ENCODE measurements around the gene TXNDC8. TPM values are rescaled to one million over a fixed set of nuclear protein-coding genes. Genes with fewer than 3 reads are reported as not detected.

TXNDC8 gene
- total RNA-seq, 1 experiment from 2014 or later: not detected

GRCh38 chr9:110382731-110383130 is 45.1 kb upstream of the TXNDC8 start:
- peaks cover 4% of the 10 kb centered on the region; the same call in 1 of the 2 replicates for H3K27me3 Mint-ChIP-seq (ENCODE audit: low read depth)
- DNase-seq (ENCODE audit: low spot score) (no peak), ATAC-seq (no peak)
- ChIA-PET POLR2A (no interaction called here), CTCF (no interaction called here)
- no peaks in the 10 kb centered on the region for H3K36me3 Mint-ChIP-seq
- TF ChIP-seq PRRX2 (CRISPR knock-in tag; IDR thresholded peaks at IDR 0.05) (no peak), ZBTB43 (CRISPR knock-in tag; IDR thresholded peaks at IDR 0.05) (no peak), JAZF1 (CRISPR knock-in tag; IDR thresholded peaks at IDR 0.05) (no peak), ZBTB21 (CRISPR knock-in tag; IDR thresholded peaks at IDR 0.05; ENCODE audit: borderline replicate concordance) (no peak), MYBL2 (CRISPR knock-in tag; IDR thresholded peaks at IDR 0.05) (no peak), FOXK1 (CRISPR knock-in tag; IDR thresholded peaks at IDR 0.05) (no peak), SMAD4 (CRISPR knock-in tag; IDR thresholded peaks at IDR 0.05) (no peak), NFYB (CRISPR knock-in tag; conservative IDR thresholded peaks at IDR 0.05; ENCODE audit: low read depth) (no peak), ZNF425 (CRISPR knock-in tag; conservative IDR thresholded peaks at IDR 0.05) (no peak), FOXP4 (CRISPR knock-in tag; IDR thresholded peaks at IDR 0.05) (no peak), ZNF263 (CRISPR knock-in tag; IDR thresholded peaks at IDR 0.05; ENCODE audit: low read depth) (no peak), ZNF121 (CRISPR knock-in tag; IDR thresholded peaks at IDR 0.05) (no peak), ZNF317 (CRISPR knock-in tag; IDR thresholded peaks at IDR 0.05; ENCODE audit: borderline replicate concordance, low read depth) (no peak), RELA (CRISPR knock-in tag; IDR thresholded peaks at IDR 0.05; ENCODE audit: borderline replicate concordance) (no peak), STAT6 (CRISPR knock-in tag; conservative IDR thresholded peaks at IDR 0.05; ENCODE audit: low read depth) (no peak), ETV6 (CRISPR knock-in tag; IDR thresholded peaks at IDR 0.05) (no peak)
- H3K27ac Mint-ChIP-seq: no peak overlapping the region
- peaks cover 12% of the 10 kb centered on the region for H3K4me1 Mint-ChIP-seq
- no peak overlapping the region for H3K4me3 Mint-ChIP-seq
- peaks cover 3% of the 10 kb centered on the region; the same call in 1 of the 2 replicates for H3K9me3 Mint-ChIP-seq

GRCh38 chr9:110371411-110372007 is 33.8 kb upstream of the TXNDC8 start:
- no peak for DNase-seq (ENCODE audit: low spot score)
- H3K4me3 Mint-ChIP-seq: no peak overlapping the region
- H3K27ac Mint-ChIP-seq: no peak overlapping the region
- no peaks in the 10 kb centered on the region for H3K9me3 Mint-ChIP-seq
- H3K36me3 Mint-ChIP-seq: no peaks in the 10 kb centered on the region
- H3K4me1 Mint-ChIP-seq: no peaks in the 10 kb centered on the region
- ChIA-PET POLR2A (no interaction called here), CTCF (no interaction called here)
- no peaks in the 10 kb centered on the region for H3K27me3 Mint-ChIP-seq (ENCODE audit: low read depth)
- no peak for ATAC-seq
- no peak for TF ChIP-seq AFF4 (CRISPR knock-in tag; IDR thresholded peaks at IDR 0.05; ENCODE audit: borderline replicate concordance)
- no peak for TF ChIP-seq TEAD1 (CRISPR knock-in tag; IDR thresholded peaks at IDR 0.05)
- no peak for TF ChIP-seq NR3C1 (CRISPR knock-in tag; conservative IDR thresholded peaks at IDR 0.05; ENCODE audit: low read depth)
- TF ChIP-seq PRDM15 (CRISPR knock-in tag; IDR thresholded peaks at IDR 0.05): no peak
